SK-N-SH (cell line): ENCODE results near the gene EPHA6.

ENCODE experiments used
- CHD2 ChIP-seq: fragments of 150-350 bp; IDR thresholded peaks from 2 replicates; pipeline ENCODE4 v1.6.1; 2018; ENCODE audit warnings: low read length; ENCODE audit not compliant: partially characterized antibody
- ELF1 ChIP-seq: IDR thresholded peaks from 2 replicates; pipeline ENCODE4 v1.4.0; 2012
- EP300 ChIP-seq, 2 experiments: IDR thresholded peaks; 2 replicates each; pipeline versions ENCODE4 v1.4.0 to v1.6.1; 2012; ENCODE audit warnings: borderline replicate concordance in 1 of 2, low read depth in 1 of 2, low read length in 1 of 2
- EZH2phosphoT487 ChIP-seq: fragments of 200-600 bp; sonication (generic); IDR thresholded peaks from 2 replicates; pipeline ENCODE4 v1.6.1; 2017; ENCODE audit warnings: low read depth, mixed run types, mild to moderate bottlenecking, antibody characterized with exemption, moderate library complexity, borderline replicate concordance
- NFIC ChIP-seq: IDR thresholded peaks from 2 replicates; pipeline ENCODE4 v1.4.0; 2012; ENCODE audit warnings: borderline replicate concordance
- RAD21 ChIP-seq: IDR thresholded peaks from 2 replicates; pipeline ENCODE4 v1.6.1; 2012; ENCODE audit warnings: mild to moderate bottlenecking, low read length
- TF ChIP-seq, protein P1 (sequence below): IDR thresholded peaks from 2 replicates; pipeline ENCODE4 v1.6.1; 2012; ENCODE audit warnings: mild to moderate bottlenecking, low read depth, low read length, moderate library complexity
- TF ChIP-seq, protein P2 (sequence below): fragments of 200-600 bp; sonication (generic); IDR thresholded peaks from 2 replicates; pipeline ENCODE4 v1.6.1; 2017; ENCODE audit warnings: antibody characterized with exemption, mild to moderate bottlenecking, moderate library complexity
- TF ChIP-seq, protein P3 (sequence below): fragments of 150-350 bp; IDR thresholded peaks from 2 replicates; pipeline ENCODE4 v1.6.1; 2017; ENCODE audit warnings: antibody characterized with exemption, low read length, low read depth, borderline replicate concordance
- TF ChIP-seq, protein P4 (sequence below): IDR thresholded peaks from 2 replicates; pipeline ENCODE4 v1.4.0; 2012; ENCODE audit warnings: low read depth, borderline replicate concordance

DNA sequence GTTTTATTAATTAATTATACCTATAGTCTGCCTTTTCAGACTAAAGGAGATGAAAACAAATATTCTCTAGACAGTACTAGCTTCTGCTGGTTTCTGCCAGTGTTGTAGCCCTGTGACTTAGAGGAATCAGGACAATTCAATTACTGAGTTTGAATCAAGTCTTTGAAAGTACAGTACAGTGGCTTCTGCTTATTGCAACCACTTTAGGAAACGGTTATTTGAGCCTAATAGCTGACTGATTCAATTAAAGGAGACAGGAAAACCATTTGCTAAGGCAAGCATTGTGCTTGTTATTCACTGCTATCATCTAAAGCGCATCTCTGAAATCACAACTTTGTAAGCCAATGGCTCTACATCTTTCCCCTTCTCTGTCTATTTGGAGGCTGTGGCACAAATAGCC, 860.1 kb downstream of the EPHA6 start:
- TF ChIP-seq, protein P1, sequence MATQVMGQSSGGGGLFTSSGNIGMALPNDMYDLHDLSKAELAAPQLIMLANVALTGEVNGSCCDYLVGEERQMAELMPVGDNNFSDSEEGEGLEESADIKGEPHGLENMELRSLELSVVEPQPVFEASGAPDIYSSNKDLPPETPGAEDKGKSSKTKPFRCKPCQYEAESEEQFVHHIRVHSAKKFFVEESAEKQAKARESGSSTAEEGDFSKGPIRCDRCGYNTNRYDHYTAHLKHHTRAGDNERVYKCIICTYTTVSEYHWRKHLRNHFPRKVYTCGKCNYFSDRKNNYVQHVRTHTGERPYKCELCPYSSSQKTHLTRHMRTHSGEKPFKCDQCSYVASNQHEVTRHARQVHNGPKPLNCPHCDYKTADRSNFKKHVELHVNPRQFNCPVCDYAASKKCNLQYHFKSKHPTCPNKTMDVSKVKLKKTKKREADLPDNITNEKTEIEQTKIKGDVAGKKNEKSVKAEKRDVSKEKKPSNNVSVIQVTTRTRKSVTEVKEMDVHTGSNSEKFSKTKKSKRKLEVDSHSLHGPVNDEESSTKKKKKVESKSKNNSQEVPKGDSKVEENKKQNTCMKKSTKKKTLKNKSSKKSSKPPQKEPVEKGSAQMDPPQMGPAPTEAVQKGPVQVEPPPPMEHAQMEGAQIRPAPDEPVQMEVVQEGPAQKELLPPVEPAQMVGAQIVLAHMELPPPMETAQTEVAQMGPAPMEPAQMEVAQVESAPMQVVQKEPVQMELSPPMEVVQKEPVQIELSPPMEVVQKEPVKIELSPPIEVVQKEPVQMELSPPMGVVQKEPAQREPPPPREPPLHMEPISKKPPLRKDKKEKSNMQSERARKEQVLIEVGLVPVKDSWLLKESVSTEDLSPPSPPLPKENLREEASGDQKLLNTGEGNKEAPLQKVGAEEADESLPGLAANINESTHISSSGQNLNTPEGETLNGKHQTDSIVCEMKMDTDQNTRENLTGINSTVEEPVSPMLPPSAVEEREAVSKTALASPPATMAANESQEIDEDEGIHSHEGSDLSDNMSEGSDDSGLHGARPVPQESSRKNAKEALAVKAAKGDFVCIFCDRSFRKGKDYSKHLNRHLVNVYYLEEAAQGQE, result no peak
- no peak for TF ChIP-seq EP300 (IDR thresholded peaks at IDR 0.05; ENCODE audit: borderline replicate concordance in 1 of 2, low read depth in 1 of 2, low read length in 1 of 2)
- TF ChIP-seq RAD21, result no peak
- no peak for TF ChIP-seq CHD2
- TF ChIP-seq EZH2phosphoT487, result no peak
- TF ChIP-seq NFIC, result no peak
- TF ChIP-seq, protein P2, sequence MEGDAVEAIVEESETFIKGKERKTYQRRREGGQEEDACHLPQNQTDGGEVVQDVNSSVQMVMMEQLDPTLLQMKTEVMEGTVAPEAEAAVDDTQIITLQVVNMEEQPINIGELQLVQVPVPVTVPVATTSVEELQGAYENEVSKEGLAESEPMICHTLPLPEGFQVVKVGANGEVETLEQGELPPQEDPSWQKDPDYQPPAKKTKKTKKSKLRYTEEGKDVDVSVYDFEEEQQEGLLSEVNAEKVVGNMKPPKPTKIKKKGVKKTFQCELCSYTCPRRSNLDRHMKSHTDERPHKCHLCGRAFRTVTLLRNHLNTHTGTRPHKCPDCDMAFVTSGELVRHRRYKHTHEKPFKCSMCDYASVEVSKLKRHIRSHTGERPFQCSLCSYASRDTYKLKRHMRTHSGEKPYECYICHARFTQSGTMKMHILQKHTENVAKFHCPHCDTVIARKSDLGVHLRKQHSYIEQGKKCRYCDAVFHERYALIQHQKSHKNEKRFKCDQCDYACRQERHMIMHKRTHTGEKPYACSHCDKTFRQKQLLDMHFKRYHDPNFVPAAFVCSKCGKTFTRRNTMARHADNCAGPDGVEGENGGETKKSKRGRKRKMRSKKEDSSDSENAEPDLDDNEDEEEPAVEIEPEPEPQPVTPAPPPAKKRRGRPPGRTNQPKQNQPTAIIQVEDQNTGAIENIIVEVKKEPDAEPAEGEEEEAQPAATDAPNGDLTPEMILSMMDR, result no peak
- TF ChIP-seq, protein P3, sequence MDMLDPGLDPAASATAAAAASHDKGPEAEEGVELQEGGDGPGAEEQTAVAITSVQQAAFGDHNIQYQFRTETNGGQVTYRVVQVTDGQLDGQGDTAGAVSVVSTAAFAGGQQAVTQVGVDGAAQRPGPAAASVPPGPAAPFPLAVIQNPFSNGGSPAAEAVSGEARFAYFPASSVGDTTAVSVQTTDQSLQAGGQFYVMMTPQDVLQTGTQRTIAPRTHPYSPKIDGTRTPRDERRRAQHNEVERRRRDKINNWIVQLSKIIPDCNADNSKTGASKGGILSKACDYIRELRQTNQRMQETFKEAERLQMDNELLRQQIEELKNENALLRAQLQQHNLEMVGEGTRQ, result no peak
- TF ChIP-seq ELF1, result no peak
- TF ChIP-seq, protein P4, sequence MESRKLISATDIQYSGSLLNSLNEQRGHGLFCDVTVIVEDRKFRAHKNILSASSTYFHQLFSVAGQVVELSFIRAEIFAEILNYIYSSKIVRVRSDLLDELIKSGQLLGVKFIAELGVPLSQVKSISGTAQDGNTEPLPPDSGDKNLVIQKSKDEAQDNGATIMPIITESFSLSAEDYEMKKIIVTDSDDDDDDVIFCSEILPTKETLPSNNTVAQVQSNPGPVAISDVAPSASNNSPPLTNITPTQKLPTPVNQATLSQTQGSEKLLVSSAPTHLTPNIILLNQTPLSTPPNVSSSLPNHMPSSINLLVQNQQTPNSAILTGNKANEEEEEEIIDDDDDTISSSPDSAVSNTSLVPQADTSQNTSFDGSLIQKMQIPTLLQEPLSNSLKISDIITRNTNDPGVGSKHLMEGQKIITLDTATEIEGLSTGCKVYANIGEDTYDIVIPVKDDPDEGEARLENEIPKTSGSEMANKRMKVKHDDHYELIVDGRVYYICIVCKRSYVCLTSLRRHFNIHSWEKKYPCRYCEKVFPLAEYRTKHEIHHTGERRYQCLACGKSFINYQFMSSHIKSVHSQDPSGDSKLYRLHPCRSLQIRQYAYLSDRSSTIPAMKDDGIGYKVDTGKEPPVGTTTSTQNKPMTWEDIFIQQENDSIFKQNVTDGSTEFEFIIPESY, result no peak
